Neural progenitor cell (in vitro differentiated cells): ENCODE results near the gene CD59.
"Not testable (repeated sequence)": the region's sequence is repeated elsewhere in the genome, so short reads cannot be mapped to it uniquely, and the experiment has no call there.

ENCODE experiments used
- EZH2 ChIP-seq: fragments of 200-600 bp; sonication (generic); IDR thresholded peaks from 2 replicates; pipeline ENCODE4 v1.6.1; 2017; ENCODE audit warnings: antibody characterized with exemption, mild to moderate bottlenecking, moderate library complexity
- TF ChIP-seq, protein P1 (sequence below): fragments of 200-600 bp; sonication (generic); IDR thresholded peaks from 2 replicates; pipeline ENCODE4 v1.5.1; 2017; ENCODE audit warnings: antibody characterized with exemption, mild to moderate bottlenecking

DNA sequence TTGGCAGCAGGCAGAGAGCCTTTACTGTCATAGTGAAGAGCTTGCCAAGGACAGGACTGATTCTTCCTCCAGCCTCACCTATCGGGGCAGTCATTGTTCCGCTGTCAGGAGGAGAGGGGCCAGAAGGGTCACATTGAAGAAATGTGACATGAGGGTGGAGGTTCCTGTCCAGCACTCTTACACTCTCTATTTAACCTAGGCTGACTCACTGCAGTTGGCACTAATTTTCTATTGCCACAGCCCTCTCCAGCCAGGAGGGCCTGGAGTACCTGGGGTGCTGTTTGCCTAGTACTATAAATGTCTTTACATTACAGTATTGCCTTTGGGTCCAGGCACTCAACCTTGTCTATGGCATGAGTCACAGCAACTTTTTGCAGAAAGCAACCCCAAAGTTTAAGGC is 28.4 kb downstream of the CD59 start:
- TF ChIP-seq, protein P1, sequence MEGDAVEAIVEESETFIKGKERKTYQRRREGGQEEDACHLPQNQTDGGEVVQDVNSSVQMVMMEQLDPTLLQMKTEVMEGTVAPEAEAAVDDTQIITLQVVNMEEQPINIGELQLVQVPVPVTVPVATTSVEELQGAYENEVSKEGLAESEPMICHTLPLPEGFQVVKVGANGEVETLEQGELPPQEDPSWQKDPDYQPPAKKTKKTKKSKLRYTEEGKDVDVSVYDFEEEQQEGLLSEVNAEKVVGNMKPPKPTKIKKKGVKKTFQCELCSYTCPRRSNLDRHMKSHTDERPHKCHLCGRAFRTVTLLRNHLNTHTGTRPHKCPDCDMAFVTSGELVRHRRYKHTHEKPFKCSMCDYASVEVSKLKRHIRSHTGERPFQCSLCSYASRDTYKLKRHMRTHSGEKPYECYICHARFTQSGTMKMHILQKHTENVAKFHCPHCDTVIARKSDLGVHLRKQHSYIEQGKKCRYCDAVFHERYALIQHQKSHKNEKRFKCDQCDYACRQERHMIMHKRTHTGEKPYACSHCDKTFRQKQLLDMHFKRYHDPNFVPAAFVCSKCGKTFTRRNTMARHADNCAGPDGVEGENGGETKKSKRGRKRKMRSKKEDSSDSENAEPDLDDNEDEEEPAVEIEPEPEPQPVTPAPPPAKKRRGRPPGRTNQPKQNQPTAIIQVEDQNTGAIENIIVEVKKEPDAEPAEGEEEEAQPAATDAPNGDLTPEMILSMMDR = not testable (repeated sequence)
- not testable (repeated sequence) for TF ChIP-seq EZH2
